CD4-positive, alpha-beta T cell (primary cell): ENCODE results near the gene SLC7A4. TPM values are rescaled to one million over a fixed set of nuclear protein-coding genes. Genes with fewer than 3 reads are reported as not detected.

Source experiments
- ATAC-seq: fragments of 200-7000 bp; cut with Tn5 transposase; one replicate; pipeline ENCODE4 v1.10.0; 2022; ENCODE audit warnings: mild to moderate bottlenecking; ENCODE audit not compliant: poor library complexity
- CTCF ChIA-PET: fragments of 350-600 bp; sonication (Branson Sonifier 250); formaldehyde crosslinking; loops from one replicate; lab custom pipeline; 2021; ENCODE audit warnings: antibody characterized with exemption, inconsistent platforms; lab: Charles Lee
- POLR2A ChIA-PET: fragments of 350-600 bp; sonication (Branson Sonifier 250); formaldehyde crosslinking; loops from one replicate; lab custom pipeline; 2021; ENCODE audit warnings: antibody characterized with exemption, inconsistent platforms; lab: Charles Lee
- DNase-seq, 14 experiments: peaks; one replicate each; pipeline ENCODE4 v3.0.0-alpha.2; 2013 to 2020; ENCODE audit warnings: mixed read lengths in 2 of 14
- H3K27ac ChIP-seq, 2 donors: one replicate each; pipeline versions ENCODE4 v1.5.1 to v1.7.0; 2013; ENCODE audit warnings: low read length in 2 of 2, low read depth in 1 of 2, mild to moderate bottlenecking in 1 of 2
- H3K27me3 ChIP-seq, 2 experiments: 1 replicate in 1 of 2; 2 replicates in 1 of 2; pipeline versions ENCODE4 v1.6.1 to v1.7.0; 2013; ENCODE audit warnings: low read length in 2 of 2, control low read depth in 1 of 2, mild to moderate bottlenecking in 1 of 2, moderate library complexity in 1 of 2; ENCODE audit not compliant: insufficient read depth in 2 of 2, control insufficient read depth in 1 of 2
- H3K36me3 ChIP-seq: one replicate; pipeline ENCODE4 v1.6.1; 2013; ENCODE audit warnings: low read length, control low read depth; ENCODE audit not compliant: insufficient read depth
- H3K4me1 ChIP-seq: one replicate; pipeline ENCODE4 v1.6.1; 2013; ENCODE audit warnings: low read length, control low read depth; ENCODE audit not compliant: insufficient read depth
- H3K4me3 ChIP-seq: one replicate; pipeline ENCODE4 v1.5.1; 2013; ENCODE audit warnings: mild to moderate bottlenecking, low read length, moderate library complexity
- H3K9me3 ChIP-seq, 2 experiments: 1 replicate in 1 of 2; 2 replicates in 1 of 2; pipeline versions ENCODE4 v1.6.1 to v1.7.0; 2013; ENCODE audit warnings: low read length in 2 of 2, mild to moderate bottlenecking in 2 of 2, control low read depth in 1 of 2, moderate library complexity in 1 of 2; ENCODE audit not compliant: control insufficient read depth in 1 of 2, insufficient read depth in 1 of 2
- H3K27ac Mint-ChIP-seq: one replicate; pipeline ENCODE4 v1.8.0; 2020; ENCODE audit warnings: mixed read lengths
- H3K27me3 Mint-ChIP-seq: one replicate; pipeline ENCODE4 v1.8.0; 2021; ENCODE audit warnings: mixed read lengths
- H3K36me3 Mint-ChIP-seq: one replicate; pipeline ENCODE4 v1.8.0; 2021; ENCODE audit warnings: low read depth, mixed read lengths
- H3K4me1 Mint-ChIP-seq: one replicate; pipeline ENCODE4 v1.8.0; 2021; ENCODE audit warnings: low read depth, mixed read lengths
- H3K4me3 Mint-ChIP-seq: one replicate; pipeline ENCODE4 v1.8.0; 2020; ENCODE audit warnings: mild to moderate bottlenecking, mixed read lengths
- H3K9me3 Mint-ChIP-seq: one replicate; pipeline ENCODE4 v1.8.0; 2020; ENCODE audit warnings: mixed read lengths
- CTCF ChIP-seq: fragments of 200-600 bp; IDR thresholded peaks from one replicate; pipeline ENCODE4 v1.8.0; 2022; ENCODE audit warnings: antibody characterized with exemption, mild to moderate bottlenecking
- intact Hi-C, 2 experiments: fragments of 100-400 bp; cut with DNase I in 1 of 2; cut with micrococcal nuclease in 1 of 2; formaldehyde crosslinking; loops; one replicate each; pipeline versions ENCODE4 v1.15.1 to v1.9.0; 2023 to 2025; cut with DNase I, micrococcal nuclease
- total RNA-seq, 174 experiments: library from RNA in 2 of 174; stranded (reverse) in 2 of 174; gene quantifications; one replicate each; pipeline ENCODE4 v1.2.3 and lab custom pipeline; 2021 to 2026

The SLC7A4 gene
- total RNA-seq, 2 experiments from 2014 or later, result not detected

- no peaks in the 10 kb centered on the region for H3K27me3 ChIP-seq
- peak overlapping the region; percentile 48 for H3K4me3 Mint-ChIP-seq
- no peak overlapping the region for H3K27ac Mint-ChIP-seq
- intact Hi-C loops, result no loop called here
- no peaks in the 10 kb centered on the region for H3K27me3 Mint-ChIP-seq
- no peak overlapping the region for H3K4me3 ChIP-seq
- no peaks in the 10 kb centered on the region for H3K36me3 ChIP-seq
- CTCF ChIA-PET, result interaction anchor here (1.1 kb wide), 1 partner anchor 9 kb away, joined by 3 read pairs; no protein-coding TSS in a partner anchor
- H3K9me3 Mint-ChIP-seq, result no peaks in the 10 kb centered on the region
- H3K36me3 Mint-ChIP-seq, result no peaks in the 10 kb centered on the region
- no peak for TF ChIP-seq CTCF
- peak in 2 of 14 experiments; percentile 9 to 21 for DNase-seq
- H3K4me1 Mint-ChIP-seq, result peaks cover 15% of the 10 kb centered on the region
- ATAC-seq, result peak; percentile 44
- no peak overlapping the region for H3K27ac ChIP-seq
- H3K4me1 ChIP-seq, result peaks cover 18% of the 10 kb centered on the region
- no peaks in the 10 kb centered on the region for H3K9me3 ChIP-seq
- POLR2A ChIA-PET, result no interaction called here
These were observed 23.5 kb upstream of the SLC7A4 start for GRCh38 chr22:21055880-21056319.

- intact Hi-C loops, result no loop called here
- Mint-ChIP-seq H3K9me3 (no peaks in the 10 kb centered on the region), H3K4me3 (no peak overlapping the region), H3K27me3 (no peaks in the 10 kb centered on the region), H3K36me3 (no peaks in the 10 kb centered on the region), H3K4me1 (peaks cover 15% of the 10 kb centered on the region), H3K27ac (no peak overlapping the region)
- ATAC-seq (no peak), DNase-seq (no peak)
- Histone ChIP-seq H3K4me1 (peaks cover 18% of the 10 kb centered on the region), H3K36me3 (no peaks in the 10 kb centered on the region), H3K27ac (no peak overlapping the region), H3K4me3 (no peak overlapping the region), H3K27me3 (no peaks in the 10 kb centered on the region), H3K9me3 (no peaks in the 10 kb centered on the region)
- CTCF ChIA-PET, result no interaction called here
- TF ChIP-seq CTCF, result no peak
- POLR2A ChIA-PET, result no interaction called here
These were observed 23.1 kb upstream of the SLC7A4 start for GRCh38 chr22:21055564-21055834.

GRCh38 chr22:21054714-21055563 lies 22.6 kb upstream of the SLC7A4 start:
- no peak for ATAC-seq
- POLR2A ChIA-PET, result no interaction called here

More at GRCh38 chr22:21054714-21055563, 22.6 kb upstream of the SLC7A4 start:
- peak in 1 of 14 experiments; percentile 8 for DNase-seq
- no peaks in the 10 kb centered on the region for H3K9me3 ChIP-seq
- Mint-ChIP-seq H3K9me3 (no peaks in the 10 kb centered on the region), H3K36me3 (no peaks in the 10 kb centered on the region), H3K27me3 (no peaks in the 10 kb centered on the region), H3K4me1 (peaks cover 15% of the 10 kb centered on the region), H3K4me3 (no peak overlapping the region), H3K27ac (no peak overlapping the region)
- no peak overlapping the region for H3K27ac ChIP-seq
- peaks cover 18% of the 10 kb centered on the region for H3K4me1 ChIP-seq
- H3K4me3 ChIP-seq, result no peak overlapping the region
- H3K36me3 ChIP-seq, result no peaks in the 10 kb centered on the region
- H3K27me3 ChIP-seq, result no peaks in the 10 kb centered on the region
- intact Hi-C loops, result no loop called here
- TF ChIP-seq CTCF, result no peak
- CTCF ChIA-PET, result no interaction called here
